ENCODE measurements around the gene STK4. TPM values are rescaled to one million over a fixed set of nuclear protein-coding genes. Genes with fewer than 3 reads are reported as not detected.
A peak's percentile ranks its signal among the peaks of the same experiment; 100 is the strongest.

The STK4 gene
- total RNA-seq, 1 experiment from 2014 or later, result 41.2 TPM

DNA sequence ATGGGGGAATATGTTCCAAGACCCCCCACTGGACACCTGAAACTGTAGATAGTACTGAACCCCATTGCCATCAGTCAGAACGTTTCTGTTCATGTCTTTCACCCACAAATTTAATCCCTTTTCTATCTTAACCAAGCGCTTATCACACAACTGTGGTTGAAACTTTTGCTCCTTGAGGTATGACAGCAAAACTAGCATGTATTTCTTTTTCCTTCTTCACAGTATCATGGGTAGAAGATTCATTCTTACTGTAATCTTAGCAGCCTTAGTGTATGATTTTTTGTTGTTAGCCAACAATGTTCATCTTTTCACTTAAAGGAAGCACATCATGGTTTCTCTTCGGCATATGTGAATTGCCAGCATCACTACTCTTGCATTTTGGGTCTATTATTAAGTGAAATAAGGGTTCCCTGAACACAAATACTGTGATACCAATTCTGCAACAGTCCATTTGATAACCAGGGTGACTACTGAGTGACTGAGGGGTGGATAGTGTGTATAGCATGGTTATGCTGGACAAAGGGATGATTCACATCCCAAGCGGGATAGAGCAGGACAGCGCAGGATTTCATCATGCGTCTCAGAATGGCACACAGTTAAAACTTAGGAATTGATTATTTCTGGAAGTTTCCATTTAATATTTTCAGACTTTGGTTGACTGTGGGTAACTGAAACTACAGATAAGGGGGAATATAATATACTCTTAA, 92.9 kb downstream of the STK4 start:
- peaks cover 8% of the 10 kb centered on the region for H3K4me1 Mint-ChIP-seq
- H3K36me3 Mint-ChIP-seq, result peaks cover 8% of the 10 kb centered on the region
- DNase-seq (ENCODE audit: low spot score) (no peak), ATAC-seq (no peak)
- peaks cover 4% of the 10 kb centered on the region; the same call in 1 of the 2 replicates for H3K9me3 Mint-ChIP-seq
- TF ChIP-seq NFYB (CRISPR knock-in tag; conservative IDR thresholded peaks at IDR 0.05; ENCODE audit: low read depth) (no peak), JAZF1 (CRISPR knock-in tag; IDR thresholded peaks at IDR 0.05) (no peak), RELA (CRISPR knock-in tag; IDR thresholded peaks at IDR 0.05; ENCODE audit: borderline replicate concordance) (no peak), MYBL2 (CRISPR knock-in tag; IDR thresholded peaks at IDR 0.05) (no peak), ZNF219 (CRISPR knock-in tag; IDR thresholded peaks at IDR 0.05; ENCODE audit: borderline replicate concordance) (no peak), ZNF121 (CRISPR knock-in tag; IDR thresholded peaks at IDR 0.05) (no peak), CBFB (CRISPR knock-in tag; IDR thresholded peaks at IDR 0.05; ENCODE audit: low read depth) (no peak), JUN (CRISPR knock-in tag; IDR thresholded peaks at IDR 0.05) (no peak), NR3C1 (CRISPR knock-in tag; conservative IDR thresholded peaks at IDR 0.05; ENCODE audit: low read depth) (no peak), ZNF232 (CRISPR knock-in tag; IDR thresholded peaks at IDR 0.05) (no peak), GABPB1 (CRISPR knock-in tag; IDR thresholded peaks at IDR 0.05) (no peak), TEAD1 (CRISPR knock-in tag; IDR thresholded peaks at IDR 0.05) (no peak)
- TF ChIP-seq, protein P1, sequence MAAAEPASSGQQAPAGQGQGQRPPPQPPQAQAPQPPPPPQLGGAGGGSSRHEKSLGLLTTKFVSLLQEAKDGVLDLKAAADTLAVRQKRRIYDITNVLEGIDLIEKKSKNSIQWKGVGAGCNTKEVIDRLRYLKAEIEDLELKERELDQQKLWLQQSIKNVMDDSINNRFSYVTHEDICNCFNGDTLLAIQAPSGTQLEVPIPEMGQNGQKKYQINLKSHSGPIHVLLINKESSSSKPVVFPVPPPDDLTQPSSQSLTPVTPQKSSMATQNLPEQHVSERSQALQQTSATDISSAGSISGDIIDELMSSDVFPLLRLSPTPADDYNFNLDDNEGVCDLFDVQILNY (CRISPR knock-in tag; IDR thresholded peaks at IDR 0.05), result no peak
- TF ChIP-seq, protein P2, sequence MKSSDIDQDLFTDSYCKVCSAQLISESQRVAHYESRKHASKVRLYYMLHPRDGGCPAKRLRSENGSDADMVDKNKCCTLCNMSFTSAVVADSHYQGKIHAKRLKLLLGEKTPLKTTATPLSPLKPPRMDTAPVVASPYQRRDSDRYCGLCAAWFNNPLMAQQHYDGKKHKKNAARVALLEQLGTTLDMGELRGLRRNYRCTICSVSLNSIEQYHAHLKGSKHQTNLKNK (CRISPR knock-in tag; IDR thresholded peaks at IDR 0.05), result no peak
- TF ChIP-seq, protein P3, sequence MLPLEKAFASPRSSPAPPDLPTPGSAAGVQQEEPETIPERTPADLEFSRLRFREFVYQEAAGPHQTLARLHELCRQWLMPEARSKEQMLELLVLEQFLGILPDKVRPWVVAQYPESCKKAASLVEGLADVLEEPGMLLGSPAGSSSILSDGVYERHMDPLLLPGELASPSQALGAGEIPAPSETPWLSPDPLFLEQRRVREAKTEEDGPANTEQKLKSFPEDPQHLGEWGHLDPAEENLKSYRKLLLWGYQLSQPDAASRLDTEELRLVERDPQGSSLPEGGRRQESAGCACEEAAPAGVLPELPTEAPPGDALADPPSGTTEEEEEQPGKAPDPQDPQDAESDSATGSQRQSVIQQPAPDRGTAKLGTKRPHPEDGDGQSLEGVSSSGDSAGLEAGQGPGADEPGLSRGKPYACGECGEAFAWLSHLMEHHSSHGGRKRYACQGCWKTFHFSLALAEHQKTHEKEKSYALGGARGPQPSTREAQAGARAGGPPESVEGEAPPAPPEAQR (CRISPR knock-in tag; IDR thresholded peaks at IDR 0.05), result no peak
- TF ChIP-seq, protein P4, sequence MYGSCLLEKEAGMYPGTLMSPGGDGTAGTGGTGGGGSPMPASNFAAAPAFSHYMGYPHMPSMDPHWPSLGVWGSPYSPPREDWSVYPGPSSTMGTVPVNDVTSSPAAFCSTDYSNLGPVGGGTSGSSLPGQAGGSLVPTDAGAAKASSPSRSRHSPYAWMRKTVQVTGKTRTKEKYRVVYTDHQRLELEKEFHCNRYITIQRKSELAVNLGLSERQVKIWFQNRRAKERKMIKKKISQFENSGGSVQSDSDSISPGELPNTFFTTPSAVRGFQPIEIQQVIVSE (CRISPR knock-in tag; IDR thresholded peaks at IDR 0.05; ENCODE audit: borderline replicate concordance), result no peak
- TF ChIP-seq, protein P5, sequence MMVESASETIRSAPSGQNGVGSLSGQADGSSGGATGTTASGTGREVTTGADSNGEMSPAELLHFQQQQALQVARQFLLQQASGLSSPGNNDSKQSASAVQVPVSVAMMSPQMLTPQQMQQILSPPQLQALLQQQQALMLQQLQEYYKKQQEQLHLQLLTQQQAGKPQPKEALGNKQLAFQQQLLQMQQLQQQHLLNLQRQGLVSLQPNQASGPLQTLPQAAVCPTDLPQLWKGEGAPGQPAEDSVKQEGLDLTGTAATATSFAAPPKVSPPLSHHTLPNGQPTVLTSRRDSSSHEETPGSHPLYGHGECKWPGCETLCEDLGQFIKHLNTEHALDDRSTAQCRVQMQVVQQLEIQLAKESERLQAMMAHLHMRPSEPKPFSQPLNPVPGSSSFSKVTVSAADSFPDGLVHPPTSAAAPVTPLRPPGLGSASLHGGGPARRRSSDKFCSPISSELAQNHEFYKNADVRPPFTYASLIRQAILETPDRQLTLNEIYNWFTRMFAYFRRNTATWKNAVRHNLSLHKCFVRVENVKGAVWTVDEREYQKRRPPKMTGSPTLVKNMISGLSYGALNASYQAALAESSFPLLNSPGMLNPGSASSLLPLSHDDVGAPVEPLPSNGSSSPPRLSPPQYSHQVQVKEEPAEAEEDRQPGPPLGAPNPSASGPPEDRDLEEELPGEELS (CRISPR knock-in tag; IDR thresholded peaks at IDR 0.05), result no peak
- TF ChIP-seq, protein P6, sequence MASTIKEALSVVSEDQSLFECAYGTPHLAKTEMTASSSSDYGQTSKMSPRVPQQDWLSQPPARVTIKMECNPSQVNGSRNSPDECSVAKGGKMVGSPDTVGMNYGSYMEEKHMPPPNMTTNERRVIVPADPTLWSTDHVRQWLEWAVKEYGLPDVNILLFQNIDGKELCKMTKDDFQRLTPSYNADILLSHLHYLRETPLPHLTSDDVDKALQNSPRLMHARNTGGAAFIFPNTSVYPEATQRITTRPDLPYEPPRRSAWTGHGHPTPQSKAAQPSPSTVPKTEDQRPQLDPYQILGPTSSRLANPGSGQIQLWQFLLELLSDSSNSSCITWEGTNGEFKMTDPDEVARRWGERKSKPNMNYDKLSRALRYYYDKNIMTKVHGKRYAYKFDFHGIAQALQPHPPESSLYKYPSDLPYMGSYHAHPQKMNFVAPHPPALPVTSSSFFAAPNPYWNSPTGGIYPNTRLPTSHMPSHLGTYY (CRISPR knock-in tag; IDR thresholded peaks at IDR 0.05), result no peak
- TF ChIP-seq, protein P7, sequence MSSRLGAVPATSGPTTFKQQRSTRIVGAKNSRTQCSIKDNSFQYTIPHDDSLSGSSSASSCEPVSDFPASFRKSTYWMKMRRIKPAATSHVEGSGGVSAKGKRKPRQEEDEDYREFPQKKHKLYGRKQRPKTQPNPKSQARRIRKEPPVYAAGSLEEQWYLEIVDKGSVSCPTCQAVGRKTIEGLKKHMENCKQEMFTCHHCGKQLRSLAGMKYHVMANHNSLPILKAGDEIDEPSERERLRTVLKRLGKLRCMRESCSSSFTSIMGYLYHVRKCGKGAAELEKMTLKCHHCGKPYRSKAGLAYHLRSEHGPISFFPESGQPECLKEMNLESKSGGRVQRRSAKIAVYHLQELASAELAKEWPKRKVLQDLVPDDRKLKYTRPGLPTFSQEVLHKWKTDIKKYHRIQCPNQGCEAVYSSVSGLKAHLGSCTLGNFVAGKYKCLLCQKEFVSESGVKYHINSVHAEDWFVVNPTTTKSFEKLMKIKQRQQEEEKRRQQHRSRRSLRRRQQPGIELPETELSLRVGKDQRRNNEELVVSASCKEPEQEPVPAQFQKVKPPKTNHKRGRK (CRISPR knock-in tag; IDR thresholded peaks at IDR 0.05; ENCODE audit: borderline replicate concordance), result no peak
- no peaks in the 10 kb centered on the region for H3K27me3 Mint-ChIP-seq (ENCODE audit: low read depth)
- CTCF ChIA-PET, result interaction anchor here (1.5 to 1.7 kb wide), 2 partner anchors 15 kb away, joined by 5 to 6 read pairs; no protein-coding TSS in a partner anchor
- POLR2A ChIA-PET, result no interaction called here
- no peak overlapping the region for H3K4me3 Mint-ChIP-seq
- peak overlapping the region; percentile 46 for H3K27ac Mint-ChIP-seq
